GM18868 (cell line): Measurements from ENCODE around the gene SOX6.
A peak's percentile ranks its signal among the peaks of the same experiment; 100 is the strongest.
"Not testable (repeated sequence)": the region's sequence is repeated elsewhere in the genome, so short reads cannot be mapped to it uniquely, and the experiment has no call there.

Experiments used
- ATAC-seq: cut with Tn5 transposase; IDR thresholded peaks from one replicate; pipeline ENCODE4 v1.9.1; 2021; ENCODE audit warnings: mild to moderate bottlenecking, moderate library complexity; ENCODE audit not compliant: unreplicated experiment

The SOX6 gene

GRCh38 chr11:16111690-16112089 lies 244.7 kb downstream of the SOX6 start:
- no peak for ATAC-seq

DNA sequence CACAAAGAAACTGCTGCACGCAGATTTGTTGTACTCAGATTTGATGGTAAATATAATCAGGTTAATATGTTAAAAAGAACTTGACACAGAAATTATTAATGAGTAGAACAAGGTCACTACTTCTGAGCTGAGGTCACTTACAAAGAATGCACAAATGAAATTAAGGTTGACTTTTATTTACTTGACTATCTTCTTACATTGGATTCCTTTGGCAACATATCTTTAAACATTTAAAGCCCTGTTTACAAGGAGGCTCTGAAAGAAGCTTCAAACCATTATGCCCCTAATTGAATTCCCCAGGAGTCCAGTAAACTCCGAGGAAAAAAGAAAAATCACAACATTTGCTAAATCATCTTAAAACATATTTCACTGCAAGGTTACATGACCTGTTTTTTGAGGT lies 245.5 kb downstream of the SOX6 start:
- no peak for ATAC-seq

DNA sequence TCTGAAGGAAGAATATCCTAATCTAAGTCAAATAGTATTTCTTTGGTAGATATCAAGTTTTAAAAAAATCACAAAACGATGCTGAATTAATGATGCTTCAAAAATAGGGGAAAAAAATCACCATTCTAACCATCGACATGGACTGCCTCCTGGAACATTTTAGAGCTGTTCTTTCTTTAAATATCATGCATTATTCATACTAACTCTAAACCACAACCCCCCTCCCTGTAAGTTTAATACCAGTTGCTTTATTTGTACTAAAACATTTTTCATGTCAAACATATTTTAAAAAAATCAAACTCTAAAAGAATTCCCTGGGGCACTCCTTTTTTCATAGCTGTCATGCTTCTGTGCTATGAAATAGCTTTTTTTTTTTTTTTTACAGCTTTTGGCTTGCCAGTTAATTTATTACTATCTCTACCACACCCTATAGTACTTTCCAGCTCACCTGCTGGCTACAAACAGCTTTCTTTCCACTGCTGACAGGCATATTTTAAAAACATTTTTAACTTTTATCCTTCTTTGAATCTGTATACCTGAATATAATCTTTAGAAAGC lies 256.9 kb downstream of the SOX6 start:
- no peak for ATAC-seq

GRCh38 chr11:16098526-16099205 lies 257.7 kb downstream of the SOX6 start:
- no peak for ATAC-seq

DNA sequence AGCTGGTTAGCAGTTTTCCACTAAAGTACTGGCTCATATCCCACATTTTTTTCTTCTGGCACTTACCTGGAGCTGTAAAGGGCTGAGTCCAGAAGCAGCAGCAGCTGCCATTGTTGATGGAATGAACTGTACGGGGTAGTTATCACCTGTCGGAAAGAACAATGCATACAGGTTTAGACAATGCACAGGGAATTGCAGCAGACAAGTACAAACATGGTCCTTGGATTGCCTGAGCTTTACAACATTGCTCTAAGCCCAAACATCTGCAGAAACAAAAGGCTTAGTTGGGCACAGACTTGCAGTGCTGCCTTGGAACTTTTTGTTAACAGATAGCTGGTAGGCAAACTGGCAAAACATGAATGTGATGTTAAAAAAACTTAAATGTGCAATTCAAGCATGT lies 258.8 kb downstream of the SOX6 start:
- no peak for ATAC-seq

DNA sequence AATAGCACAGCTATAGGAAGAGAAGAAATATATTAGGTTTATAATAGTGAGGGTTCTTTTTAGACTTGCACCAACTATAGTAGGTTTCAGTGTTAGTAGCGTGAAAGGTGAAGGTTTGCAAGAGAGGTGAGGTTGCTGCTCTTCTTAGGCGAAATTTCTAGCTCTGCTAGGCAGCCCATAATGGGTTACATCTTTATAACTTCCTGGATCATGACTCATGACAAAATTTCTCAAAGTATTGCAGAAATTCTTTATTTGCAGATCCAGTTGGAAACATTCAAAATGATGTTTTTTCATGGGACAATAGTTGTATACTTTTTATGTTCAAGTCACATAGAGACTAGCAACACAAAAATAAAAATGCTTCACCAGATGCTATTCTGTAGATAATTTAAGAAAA lies 260.0 kb downstream of the SOX6 start:
- ATAC-seq: no peak

DNA sequence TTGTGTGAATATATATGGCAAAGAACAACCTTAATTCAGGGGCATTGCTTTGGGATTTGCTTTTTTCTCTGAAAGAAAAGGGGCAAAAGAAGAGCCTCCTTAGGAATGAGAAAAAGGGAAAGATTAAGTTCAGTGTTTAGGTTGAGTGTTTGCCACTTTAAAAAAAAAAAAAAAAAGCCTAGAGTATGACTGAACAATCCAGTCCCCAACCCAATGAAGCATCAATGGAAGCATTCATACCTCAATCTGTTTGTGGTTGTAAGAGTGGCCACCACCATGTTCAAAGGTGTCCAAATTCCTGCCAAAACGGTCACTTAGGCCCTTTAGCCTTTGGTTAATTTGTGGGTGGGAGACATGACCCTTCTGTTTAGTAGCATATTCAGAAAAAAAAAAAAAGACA lies 260.6 kb downstream of the SOX6 start:
- ATAC-seq: no peak

DNA sequence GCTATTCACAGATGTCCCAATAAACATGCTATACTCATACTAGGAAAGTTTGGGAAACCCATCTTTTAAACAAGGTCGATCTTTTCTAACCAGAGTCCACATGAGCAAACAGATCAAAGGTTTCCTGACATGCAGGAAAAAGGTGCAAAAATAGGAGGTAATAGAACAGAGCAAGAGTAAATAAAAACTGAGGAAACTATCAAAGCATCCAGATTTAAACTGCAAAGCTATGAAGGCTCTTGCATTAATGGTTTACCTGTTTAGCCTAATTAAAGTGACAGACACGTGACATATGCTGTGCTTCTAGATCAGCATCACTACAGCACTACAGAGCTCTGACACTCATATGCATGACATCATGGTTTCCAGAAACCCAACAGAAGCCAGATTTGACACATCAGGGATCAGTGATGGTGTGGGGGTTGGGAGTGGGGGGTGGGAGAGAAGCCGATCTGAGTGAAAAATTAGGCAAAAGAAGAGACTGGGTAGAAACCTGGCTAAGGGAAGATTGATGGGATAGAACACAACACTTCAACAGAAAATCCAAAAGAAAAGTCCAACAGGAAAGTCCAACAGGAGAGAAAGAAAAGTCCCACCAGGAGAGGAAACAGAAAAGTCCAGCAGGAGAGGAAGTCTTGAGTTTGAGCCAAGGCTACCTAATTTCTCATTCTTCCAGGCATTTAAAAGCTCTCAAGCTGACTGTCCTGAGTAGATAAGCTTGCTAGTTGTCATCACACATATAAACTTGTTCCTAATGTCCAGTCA lies 262.3 kb downstream of the SOX6 start:
- no peak for ATAC-seq

- ATAC-seq: no peak
These were observed 264.5 kb downstream of the SOX6 start for GRCh38 chr11:16091862-16092261.

DNA sequence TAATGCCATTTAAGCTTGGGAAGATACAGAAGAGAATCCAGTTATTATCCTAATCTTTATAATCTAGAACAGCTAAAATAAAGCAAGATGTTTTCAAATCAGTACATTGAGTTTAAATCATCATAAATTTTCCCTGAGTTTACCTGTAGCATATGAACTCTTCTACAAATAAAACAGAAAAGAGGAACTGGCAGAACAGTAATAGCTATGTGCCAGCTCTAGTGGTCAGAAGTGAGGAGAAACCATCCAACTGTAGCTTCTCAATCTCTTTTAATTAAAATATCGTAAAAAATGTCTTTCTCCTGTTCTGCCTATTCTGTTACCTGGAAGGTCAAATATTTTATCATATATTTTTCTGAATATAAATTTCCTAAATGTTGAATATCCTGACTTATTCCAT lies 266.9 kb downstream of the SOX6 start:
- no peak for ATAC-seq

DNA sequence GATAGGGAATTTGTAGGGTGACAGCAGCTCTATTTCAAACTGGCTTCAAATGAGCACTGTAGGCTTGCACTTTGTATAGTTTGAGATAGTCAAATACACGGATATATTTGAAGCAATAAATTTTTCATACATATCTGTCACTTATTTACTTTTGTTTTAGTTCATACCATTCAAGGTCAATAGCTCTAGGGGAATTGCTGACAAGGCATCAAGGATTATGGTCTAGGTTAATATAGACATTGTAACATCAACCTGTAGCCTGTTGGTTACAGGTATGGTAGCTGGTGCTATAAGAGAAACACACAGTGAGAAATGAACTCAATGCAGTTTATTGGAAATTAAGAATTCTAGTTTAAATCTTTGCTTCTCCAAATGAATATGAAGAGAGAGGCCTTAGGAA lies 267.6 kb downstream of the SOX6 start:
- ATAC-seq: no peak

GRCh38 chr11:16087886-16088285 lies 268.5 kb downstream of the SOX6 start:
- no peak for ATAC-seq

DNA sequence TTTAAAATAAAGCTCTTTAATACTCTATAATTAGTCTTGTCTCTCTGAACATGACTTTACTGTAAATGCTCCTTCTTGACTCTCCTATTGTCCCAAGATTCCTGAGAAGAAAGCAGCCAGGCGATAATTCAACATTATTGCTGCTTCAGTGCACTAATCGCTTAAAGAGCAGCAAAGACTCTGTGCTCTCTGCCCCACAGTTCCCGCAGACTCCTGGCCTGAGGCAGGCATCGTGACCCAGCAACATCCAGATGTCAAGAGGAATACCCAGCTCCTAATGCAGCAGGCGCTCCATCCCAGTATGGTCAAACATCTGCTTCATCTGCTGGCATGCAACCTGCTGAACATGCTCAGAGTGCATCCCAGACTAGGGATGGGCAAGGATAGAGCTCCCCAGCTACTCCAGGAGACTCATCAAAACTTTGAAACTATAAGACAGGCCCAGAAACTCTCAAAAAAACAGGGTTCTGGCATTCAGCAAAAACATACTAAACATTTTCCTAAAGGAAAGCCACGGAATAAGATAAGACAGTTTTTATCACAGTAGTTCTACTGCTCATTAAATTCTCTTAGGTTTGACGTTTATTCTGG lies 270.0 kb downstream of the SOX6 start:
- ATAC-seq: no peak

DNA sequence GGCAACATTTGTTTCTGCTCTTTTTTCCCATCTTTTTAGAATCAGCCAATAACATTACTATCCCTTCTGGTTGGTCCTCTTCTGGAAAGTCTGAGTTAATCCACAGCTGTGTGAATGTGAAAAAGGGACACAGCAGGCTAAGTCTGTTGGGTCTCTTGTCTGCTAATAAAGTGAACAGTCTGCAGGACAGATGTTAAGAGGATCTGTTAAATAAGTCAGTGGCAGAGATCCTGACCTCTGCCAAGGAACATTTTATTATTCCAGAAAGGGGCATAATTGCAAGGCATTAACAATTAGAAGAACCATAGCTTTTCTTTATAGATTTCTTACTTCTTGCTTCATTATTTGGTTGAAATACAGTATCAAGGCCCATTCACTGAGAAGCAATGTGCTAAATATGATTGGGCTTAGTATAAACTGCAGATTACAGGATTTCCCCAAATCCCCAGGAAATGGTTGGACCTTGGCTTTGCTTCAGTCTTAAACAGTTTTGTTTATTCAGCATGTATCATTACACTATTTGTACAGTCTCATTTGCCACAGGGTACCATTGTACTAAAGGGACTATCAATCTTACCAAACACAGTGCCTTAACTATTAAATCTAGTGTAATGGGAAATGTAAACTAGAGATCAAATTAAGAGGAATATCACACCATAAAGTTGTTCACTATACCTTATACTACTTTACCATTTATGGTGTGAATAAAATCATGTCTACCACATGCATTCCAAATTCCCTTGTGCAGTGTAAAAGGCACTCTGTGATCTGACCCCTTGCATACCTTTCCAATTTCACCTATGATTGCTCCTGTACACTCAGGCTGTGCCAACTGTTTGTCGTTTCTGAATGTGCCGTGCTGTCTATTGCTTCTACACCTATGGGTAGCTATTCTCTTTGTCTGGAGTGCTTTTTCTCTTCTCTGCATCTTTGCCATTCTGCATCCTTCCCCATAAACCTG lies 274.0 kb downstream of the SOX6 start:
- ATAC-seq: no peak

- no peak for ATAC-seq
These were observed 274.8 kb downstream of the SOX6 start for GRCh38 chr11:16081382-16082094.

DNA sequence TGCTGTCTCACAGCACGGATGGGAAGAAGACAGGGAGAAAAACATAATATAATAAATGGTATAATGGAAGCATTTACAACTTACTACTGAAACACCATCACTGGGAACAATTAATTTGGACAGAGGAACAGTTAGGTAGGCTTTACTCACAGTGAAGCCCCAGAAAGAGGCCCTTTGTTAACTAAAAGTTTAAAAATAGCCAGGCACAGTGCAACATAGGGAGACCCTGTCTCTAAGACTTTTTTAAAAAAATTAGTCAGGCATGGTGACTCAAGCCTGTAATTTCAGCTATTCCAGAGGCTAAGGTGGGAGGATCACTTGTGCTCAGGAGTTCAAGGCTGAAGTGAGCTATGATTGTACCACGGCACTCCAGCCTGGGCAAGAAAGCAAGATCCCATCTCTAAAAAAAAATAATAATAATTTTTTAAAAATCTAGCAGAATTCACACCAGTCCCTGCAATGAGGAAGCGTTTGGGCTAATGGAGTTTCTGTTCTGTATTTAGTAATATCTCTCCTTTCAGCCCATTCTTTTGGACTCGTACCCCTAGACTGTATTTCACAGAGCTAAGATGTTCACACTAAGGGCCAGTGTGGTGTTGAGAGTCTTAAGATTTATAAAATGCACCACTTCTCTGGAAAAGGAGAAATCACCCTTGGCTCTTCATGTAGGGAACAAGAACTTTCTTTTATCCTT lies 275.5 kb downstream of the SOX6 start:
- ATAC-seq: peak; percentile 73

GRCh38 chr11:16078936-16079335 lies 277.4 kb downstream of the SOX6 start:
- no peak for ATAC-seq

GRCh38 chr11:16070573-16070972 lies 285.8 kb downstream of the SOX6 start:
- ATAC-seq: no peak

- ATAC-seq: not testable (repeated sequence)
These were observed 289.1 kb downstream of the SOX6 start for GRCh38 chr11:16067268-16067667.

DNA sequence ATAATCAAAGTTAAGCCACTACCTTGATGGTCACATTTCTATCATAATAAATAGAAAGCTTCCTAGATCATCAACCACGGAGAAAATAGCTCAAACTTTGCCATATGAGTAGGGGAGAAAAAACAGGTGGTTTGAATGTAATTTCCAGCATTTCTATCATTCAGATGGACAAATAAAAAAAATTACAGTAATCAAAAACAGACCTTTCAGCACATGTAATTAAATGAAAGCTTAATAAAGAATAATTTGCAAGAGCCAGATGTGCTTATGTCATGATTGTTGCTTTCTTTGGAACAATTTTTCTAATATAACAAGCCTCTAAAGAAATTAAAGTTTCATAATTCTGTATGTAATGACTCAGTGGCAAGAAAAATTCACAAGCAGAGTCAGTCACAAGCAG lies 297.0 kb downstream of the SOX6 start:
- ATAC-seq: no peak
